Occipital lobe (tissue), 2 donors: ENCODE data around the gene KRTAP4-12. TPM values are rescaled to one million over a fixed set of nuclear protein-coding genes. Genes with fewer than 3 reads are reported as not detected.
"Not testable (repeated sequence)": the region's sequence is repeated elsewhere in the genome, so short reads cannot be mapped to it uniquely, and the experiment has no call there.

Source experiments
- DNase-seq: peaks from one replicate; lab custom pipeline; 2025; lab: John Stamatoyannopoulos, UW
- total RNA-seq: library from RNA; depleted of rRNA; stranded (reverse); fragments of >200 nt; gene quantifications from one replicate; pipeline ENCODE4 v1.2.3, GENCODE V29; 2014

KRTAP4-12 gene
- total RNA-seq, 1 donor from 2014 or later, result not detected

DNA sequence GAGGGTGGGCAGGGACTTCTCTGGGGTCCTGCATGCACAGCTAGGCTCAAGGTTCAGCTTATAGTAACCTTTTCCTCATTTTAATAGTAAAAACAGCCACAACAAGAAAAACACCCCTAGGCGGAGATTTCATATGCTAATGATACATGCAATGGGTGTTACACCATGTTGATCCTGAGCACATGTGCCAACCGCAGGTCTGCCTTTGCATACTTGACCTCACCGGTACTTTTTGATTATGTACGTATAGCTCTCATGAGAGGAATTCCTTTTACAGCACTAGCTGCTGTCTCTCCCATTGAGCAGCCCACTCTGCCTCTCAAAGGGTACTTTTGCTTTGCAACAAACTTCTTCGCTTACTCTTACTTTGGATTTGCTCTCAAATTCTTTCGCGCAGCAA, 27.9 kb downstream of the KRTAP4-12 start:
- DNase-seq, result no peak

DNA sequence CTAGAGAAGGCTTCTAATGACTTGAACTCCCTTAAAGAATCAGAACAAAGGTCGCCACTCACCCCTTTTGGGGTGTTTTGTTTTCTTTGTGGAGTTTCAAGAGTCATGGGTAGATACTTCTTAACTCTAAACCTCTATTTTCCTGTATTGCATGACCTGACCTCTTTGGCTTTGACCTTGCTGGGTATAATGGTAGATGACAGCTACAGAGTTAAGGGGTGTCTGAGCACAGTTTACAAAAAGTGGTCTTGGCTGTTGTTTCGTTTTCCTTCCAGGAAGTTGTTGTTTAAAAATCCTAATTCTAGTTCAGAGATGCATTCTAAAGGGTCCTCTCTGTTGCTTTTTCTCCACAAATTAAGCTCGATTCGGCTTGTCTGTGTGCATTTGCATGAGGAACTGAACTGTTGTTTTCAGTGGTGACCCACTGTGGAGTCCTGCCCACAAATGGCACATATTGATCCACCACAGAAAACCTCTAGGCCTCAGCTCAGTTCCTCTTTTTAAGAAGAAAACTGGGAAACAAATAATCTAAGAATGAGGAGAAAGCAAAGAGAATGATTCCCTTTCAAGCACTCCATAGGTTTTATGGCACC, 35.1 kb downstream of the KRTAP4-12 start:
- not testable (repeated sequence) for DNase-seq

DNA sequence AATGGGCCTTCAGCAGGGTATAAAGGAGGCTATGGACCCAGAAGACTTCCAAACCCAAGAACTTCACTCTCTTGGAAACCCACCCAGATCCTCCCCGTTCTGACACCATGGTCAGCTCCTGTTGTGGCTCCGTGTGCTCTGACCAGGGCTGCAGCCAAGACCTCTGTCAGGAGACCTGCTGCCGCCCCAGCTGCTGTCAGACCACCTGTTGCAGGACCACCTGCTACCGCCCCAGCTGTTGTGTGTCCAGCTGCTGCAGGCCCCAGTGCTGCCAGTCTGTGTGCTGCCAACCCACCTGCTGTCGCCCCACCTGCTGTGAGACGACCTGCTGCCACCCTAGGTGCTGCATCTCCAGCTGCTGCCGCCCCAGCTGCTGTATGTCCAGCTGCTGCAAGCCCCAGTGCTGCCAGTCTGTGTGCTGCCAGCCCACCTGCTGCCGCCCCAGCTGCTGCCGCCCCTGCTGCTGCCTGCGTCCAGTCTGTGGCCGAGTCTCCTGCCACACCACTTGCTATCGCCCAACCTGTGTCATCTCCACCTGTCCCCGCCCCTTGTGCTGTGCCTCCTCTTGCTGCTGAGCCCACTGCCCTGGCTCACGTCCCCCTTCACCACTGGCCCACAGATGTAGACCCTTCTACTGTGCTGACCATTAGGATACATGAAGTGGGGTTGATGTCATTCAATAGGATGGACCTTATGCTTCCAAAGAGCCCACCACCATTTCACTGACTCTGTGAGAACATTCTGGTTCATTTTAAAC, 39.7 kb downstream of the KRTAP4-12 start, which contains the start of gene KRTAP4-7:
Gene KRTAP4-7, plus strand, starts transcription at position 51 of the 757 bp plus-strand sequence. Its CDS starts 57 bp downstream, at position 108.
- not testable (repeated sequence) for DNase-seq

GRCh38 chr17:41083427-41083826, 40.6 kb downstream of the KRTAP4-12 start:
- not testable (repeated sequence) for DNase-seq

GRCh38 chr17:41082626-41083025, 41.4 kb downstream of the KRTAP4-12 start:
- DNase-seq, result no peak

DNA sequence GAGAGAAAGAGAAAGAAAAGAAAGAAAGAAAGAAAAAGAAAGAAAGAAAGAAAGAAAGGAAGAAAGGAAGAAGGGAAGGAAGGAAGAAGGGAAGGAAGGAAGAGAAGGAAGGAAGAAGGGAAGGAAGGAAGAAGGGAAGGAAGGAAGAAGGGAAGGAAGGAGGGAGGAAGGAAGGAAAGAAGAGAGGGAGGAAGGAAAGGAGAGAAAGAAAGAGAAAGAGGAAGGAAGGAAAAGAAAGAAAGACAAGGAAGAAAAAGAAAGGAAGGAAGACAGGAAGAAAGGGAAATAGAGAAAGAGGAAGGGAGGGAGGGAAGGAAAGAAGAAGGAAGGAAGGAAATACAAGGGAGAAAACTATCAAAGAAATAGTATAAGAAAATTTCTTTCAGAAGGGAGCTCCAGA, 47.2 kb downstream of the KRTAP4-12 start:
- no peak for DNase-seq

- DNase-seq, result no peak
Observed at GRCh38 chr17:41073676-41074075, 50.3 kb downstream of the KRTAP4-12 start.

Other genes with a start within 250 kb of the KRTAP4-12 start
- gene KRT20, start 238.9 kb downstream of the KRTAP4-12 start, total RNA-seq, result not detected
- 0.16 TPM for gene KRT23, start 186.5 kb downstream of the KRTAP4-12 start, total RNA-seq
- not detected for gene KRT39, start 157.2 kb downstream of the KRTAP4-12 start, total RNA-seq
- gene KRT40, start 139.9 kb downstream of the KRTAP4-12 start, total RNA-seq, result not detected
- gene KRTAP3-3, start 130.0 kb downstream of the KRTAP4-12 start, total RNA-seq, result not detected
- not detected for gene KRTAP3-2, start 124.3 kb downstream of the KRTAP4-12 start, total RNA-seq
- not detected for gene KRTAP3-1, start 115.1 kb downstream of the KRTAP4-12 start, total RNA-seq
- gene KRTAP1-5, start 97.0 kb downstream of the KRTAP4-12 start, total RNA-seq, result not detected
- gene KRTAP1-4, start 94.0 kb downstream of the KRTAP4-12 start, total RNA-seq, result not detected
- gene KRTAP1-3, start 89.3 kb downstream of the KRTAP4-12 start, total RNA-seq, result not detected
- gene KRTAP1-1, start 82.7 kb downstream of the KRTAP4-12 start, total RNA-seq, result not detected
- not detected for gene KRTAP2-1, start 76.9 kb downstream of the KRTAP4-12 start, total RNA-seq
- not detected for gene KRTAP2-2, start 69.0 kb downstream of the KRTAP4-12 start, total RNA-seq
- not detected for gene KRTAP2-3, start 64.1 kb downstream of the KRTAP4-12 start, total RNA-seq
- gene KRTAP2-4, start 58.3 kb downstream of the KRTAP4-12 start, total RNA-seq, result not detected
- not detected for gene KRTAP4-7, start 40.0 kb downstream of the KRTAP4-12 start, total RNA-seq
- not detected for gene KRTAP4-8, start 26.0 kb downstream of the KRTAP4-12 start, total RNA-seq
- gene KRTAP4-16, start 22.0 kb downstream of the KRTAP4-12 start, total RNA-seq, result not detected
- gene KRTAP4-9, start 18.8 kb downstream of the KRTAP4-12 start, total RNA-seq, result not detected
- gene KRTAP4-11, start 5.8 kb downstream of the KRTAP4-12 start, total RNA-seq, result not detected
- gene KRTAP4-6, start 16.4 kb upstream of the KRTAP4-12 start, total RNA-seq, result not detected
- not detected for gene KRTAP4-5, start 25.6 kb upstream of the KRTAP4-12 start, total RNA-seq
- not detected for gene KRTAP4-4, start 36.6 kb upstream of the KRTAP4-12 start, total RNA-seq
- gene KRTAP4-3, start 44.0 kb upstream of the KRTAP4-12 start, total RNA-seq, result not detected
- not detected for gene KRTAP4-2, start 54.0 kb upstream of the KRTAP4-12 start, total RNA-seq
- not detected for gene KRTAP4-1, start 60.7 kb upstream of the KRTAP4-12 start, total RNA-seq
- gene KRTAP9-1, start 65.7 kb upstream of the KRTAP4-12 start, total RNA-seq, result not detected
- gene KRTAP9-2, start 102.5 kb upstream of the KRTAP4-12 start, total RNA-seq, result not detected
- not detected for gene KRTAP9-3, start 108.3 kb upstream of the KRTAP4-12 start, total RNA-seq
- not detected for gene KRTAP9-8, start 113.8 kb upstream of the KRTAP4-12 start, total RNA-seq
- not detected for gene KRTAP9-4, start 125.5 kb upstream of the KRTAP4-12 start, total RNA-seq
- not detected for gene KRTAP9-9, start 131.2 kb upstream of the KRTAP4-12 start, total RNA-seq
- not detected for gene KRTAP9-6, start 141.2 kb upstream of the KRTAP4-12 start, total RNA-seq
- not detected for gene KRTAP9-7, start 151.5 kb upstream of the KRTAP4-12 start, total RNA-seq
- not detected for gene KRTAP29-1, start 178.7 kb upstream of the KRTAP4-12 start, total RNA-seq
- gene KRTAP16-1, start 185.1 kb upstream of the KRTAP4-12 start, total RNA-seq, result not detected
- not detected for gene KRTAP17-1, start 191.5 kb upstream of the KRTAP4-12 start, total RNA-seq
- not detected for gene KRT33A, start 226.6 kb upstream of the KRTAP4-12 start, total RNA-seq
- not detected for gene KRT33B, start 245.6 kb upstream of the KRTAP4-12 start, total RNA-seq